GM21717 (cell line): Measurements from ENCODE around the gene CHAF1B.
"Not testable (repeated sequence)": the region's sequence is repeated elsewhere in the genome, so short reads cannot be mapped to it uniquely, and the experiment has no call there.

Source experiments
- ATAC-seq: cut with Tn5 transposase; IDR thresholded peaks from one replicate; pipeline ENCODE4 v1.9.1; 2021; ENCODE audit warnings: mild to moderate bottlenecking, moderate library complexity; ENCODE audit not compliant: unreplicated experiment

CHAF1B gene

DNA sequence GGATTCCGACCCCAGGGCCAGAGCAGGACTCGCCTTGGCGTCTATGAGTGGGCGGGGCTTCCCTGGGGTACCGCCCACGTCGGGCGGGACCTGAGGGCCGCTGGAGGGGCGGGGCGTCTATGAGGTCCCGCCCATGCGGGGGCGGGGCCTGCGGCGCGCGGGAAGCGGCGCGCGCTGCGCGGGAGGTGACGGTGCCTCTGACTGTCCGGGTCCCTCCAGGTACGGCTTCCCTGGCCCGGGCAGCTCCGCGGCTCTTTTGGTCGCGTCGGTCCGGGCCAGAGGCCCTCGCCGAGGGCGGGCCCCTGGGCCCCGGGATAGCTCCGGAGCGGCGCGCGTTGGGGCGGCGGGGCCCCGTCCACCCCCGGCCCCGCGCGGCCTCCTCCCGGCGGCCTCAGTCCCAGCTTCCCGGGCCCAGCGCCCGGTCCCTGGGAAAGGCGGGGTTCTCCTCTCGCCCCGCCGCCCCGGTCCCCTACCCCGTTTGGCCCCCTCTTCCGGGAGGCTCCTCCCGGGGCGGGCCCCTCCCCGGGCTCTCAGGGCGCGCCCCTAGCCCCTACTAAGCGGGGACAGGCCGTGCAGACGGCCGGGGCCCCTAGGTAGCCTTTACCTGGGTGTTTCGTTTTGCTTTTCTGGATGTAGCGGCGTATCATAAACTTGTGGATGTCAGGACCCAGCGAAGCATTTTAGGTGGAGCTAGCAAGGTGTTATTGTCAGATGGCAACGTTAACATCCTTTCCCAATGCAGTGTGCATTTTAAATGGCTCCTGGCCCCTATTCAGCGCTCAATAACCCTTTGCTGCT lies at the start of gene CHAF1B:
TSS of gene CHAF1B (plus strand) at position 160 of the 798 bp plus-strand sequence. CDS start 745 bp downstream, outside the sequence.
- ATAC-seq: peak; percentile 73

DNA sequence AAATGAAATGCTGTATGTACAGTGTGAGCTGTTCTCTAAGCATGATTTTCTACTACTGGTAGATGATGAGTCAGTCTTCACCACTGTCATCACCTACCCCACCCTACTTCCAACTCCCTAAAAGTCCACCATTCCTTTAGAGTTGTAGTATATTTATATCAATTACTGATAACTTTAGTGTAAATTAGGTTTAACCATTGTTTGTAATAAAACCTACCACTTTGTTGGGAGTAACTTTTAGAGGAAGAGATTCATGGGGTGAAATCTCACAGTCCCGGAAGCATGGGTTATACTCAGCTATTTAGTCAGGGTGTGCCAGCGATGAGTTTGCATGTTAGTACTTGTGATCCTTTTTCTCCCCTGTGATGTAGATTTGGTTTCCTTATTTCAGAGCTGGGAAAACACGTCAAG lies 48.1 kb upstream of the CHAF1B start:
- no peak for ATAC-seq

DNA sequence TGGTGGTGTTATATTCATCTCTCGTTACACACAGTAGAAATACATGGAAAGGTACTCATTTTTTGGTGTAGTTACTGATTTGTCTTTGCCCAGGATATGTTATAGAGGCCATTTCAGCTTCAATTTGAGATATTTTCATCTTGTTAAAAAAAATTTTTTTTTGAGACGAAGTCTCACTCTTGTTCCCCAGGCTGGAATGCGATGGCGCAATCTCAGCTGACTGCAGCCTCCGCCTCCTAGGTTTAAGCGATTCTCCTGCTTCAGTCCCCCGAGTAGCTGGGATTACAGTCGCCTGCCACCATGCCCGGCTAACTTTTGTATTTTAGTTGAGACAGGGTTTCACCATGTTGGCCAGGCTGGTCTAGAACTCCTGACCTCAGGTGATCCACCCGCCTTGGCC lies 46.2 kb upstream of the CHAF1B start:
- ATAC-seq: no peak

DNA sequence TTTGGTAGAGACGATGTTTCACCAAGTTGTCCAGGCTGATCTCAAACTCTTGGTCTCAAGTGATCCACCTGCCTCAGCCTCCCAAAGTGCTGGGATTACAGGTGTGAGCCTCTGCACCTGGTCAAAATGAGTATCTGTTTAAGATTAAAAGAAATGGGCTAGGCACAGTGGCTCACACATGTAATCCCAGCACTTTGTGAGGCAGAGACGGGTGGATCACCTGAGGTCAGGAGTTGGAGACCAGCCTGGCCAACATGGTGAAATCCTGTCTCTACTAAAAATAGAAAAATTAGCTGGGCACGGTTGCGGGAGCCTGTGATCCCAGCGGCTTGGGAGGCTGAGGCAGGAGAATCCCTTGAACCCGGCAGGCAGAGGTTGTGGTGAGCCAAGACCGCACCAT lies 42.6 kb upstream of the CHAF1B start:
- ATAC-seq: not testable (repeated sequence)

DNA sequence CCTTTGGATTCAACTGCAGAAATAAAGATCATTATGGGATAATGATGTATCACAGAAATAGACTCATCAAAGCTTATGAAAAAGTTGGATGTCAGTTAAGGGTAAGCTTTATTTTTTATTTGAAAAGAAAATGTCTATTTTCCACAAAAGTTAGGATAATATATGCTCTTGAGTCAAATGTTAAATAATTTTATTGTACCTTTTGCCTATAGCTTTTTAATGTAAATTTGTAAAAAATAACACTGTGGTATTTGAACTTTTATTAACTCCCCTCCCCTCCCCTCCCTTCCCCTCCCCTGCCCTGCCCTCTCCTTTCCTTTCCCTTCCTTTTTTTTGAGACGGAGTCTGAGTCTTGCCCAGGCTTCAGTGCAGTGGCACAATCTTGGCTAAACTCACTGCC lies 40.3 kb upstream of the CHAF1B start:
- no peak for ATAC-seq

DNA sequence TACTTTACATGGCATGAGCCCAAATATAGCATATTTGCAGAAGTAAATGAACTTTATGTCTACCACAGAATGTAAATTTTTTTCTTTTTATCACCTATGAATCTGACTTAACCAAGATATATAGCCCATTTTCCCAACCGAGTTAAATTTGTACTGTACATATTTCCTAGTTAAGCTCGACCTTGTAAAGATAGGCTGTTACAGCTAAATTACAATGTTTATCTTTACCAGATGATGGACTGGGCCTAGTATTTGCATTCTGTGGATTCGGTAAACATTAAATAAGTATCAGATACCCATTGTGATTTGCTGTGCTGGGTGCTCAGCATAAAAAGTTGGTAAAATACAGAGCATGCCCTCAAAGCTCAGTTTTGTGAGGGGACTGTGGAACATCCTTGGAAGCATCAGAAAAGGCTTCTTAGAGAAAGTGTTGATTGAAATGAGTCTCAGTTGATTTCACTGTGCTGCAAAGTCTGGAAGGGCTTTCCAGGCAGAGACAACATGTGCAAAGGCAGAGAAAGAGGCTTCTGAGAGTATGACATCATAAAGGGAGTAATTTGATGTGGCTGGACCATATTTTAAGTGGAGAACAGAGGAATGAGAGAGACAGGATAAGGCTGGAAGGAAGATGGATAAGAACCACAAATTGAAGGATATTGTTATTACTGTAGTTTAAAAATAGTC lies 37.8 kb upstream of the CHAF1B start:
- ATAC-seq: no peak

DNA sequence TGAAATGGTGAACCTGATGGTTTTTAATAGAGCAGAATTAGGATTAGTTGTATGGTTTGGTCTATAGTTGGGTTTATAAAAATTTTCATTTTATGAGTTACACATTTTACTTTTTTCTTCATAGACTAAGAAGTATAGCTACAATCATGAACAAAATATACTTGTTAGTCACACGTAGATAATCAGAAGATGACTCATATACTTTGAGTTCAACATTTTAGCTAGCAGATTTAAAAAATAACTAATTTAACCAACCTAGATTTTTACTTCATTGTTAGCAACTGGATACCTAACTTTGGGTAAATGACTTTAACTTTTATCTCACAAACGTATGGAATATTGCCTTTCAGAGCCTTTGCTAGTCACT lies 37.2 kb upstream of the CHAF1B start:
- no peak for ATAC-seq

DNA sequence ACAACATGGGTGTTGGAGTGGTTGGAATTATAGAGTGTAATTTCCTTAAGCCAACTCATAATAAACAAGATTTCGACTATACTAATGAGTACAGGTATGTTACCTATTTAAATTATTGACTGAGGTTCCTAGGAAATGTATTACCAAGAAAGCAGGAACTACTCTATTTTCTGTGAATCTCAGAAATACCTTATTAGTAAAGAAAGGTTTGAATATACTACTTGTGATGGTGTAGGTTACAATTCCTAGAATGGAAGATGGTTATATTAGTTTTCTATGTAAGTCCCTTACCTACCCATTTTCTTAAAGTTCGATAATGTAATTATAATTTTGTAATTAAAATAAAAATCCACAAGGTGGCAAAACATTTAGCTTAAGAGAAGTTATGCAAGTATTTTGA lies 35.9 kb upstream of the CHAF1B start:
- ATAC-seq: no peak

DNA sequence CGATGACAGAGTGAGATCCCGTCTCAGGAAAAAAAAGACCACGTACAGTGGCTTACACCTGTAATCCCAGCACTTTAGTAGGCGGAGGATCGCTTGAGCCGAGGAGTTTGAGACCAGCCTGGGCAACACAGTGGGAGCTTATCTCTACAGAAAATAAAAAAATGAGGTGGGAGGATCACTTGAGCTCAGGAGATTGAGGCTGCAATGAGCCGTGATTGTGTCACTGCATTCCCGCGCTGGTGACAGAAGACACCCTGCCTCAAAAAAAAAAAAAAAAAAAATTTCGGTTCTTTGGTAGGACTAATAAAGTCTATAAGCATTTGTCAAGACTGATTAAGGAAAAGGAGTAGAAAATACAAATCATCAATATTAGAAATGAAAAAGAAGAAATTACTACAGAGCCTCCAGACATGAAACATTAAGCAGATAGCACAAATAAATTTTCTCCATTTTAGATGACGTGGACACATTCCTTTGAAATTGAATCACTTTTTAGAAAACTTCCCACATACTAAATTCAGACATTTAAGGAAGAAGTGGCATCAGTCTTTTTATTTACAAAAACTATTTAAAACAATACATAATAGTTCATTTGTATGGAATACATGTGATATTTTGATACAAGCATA lies 34.8 kb upstream of the CHAF1B start:
- ATAC-seq: no peak

DNA sequence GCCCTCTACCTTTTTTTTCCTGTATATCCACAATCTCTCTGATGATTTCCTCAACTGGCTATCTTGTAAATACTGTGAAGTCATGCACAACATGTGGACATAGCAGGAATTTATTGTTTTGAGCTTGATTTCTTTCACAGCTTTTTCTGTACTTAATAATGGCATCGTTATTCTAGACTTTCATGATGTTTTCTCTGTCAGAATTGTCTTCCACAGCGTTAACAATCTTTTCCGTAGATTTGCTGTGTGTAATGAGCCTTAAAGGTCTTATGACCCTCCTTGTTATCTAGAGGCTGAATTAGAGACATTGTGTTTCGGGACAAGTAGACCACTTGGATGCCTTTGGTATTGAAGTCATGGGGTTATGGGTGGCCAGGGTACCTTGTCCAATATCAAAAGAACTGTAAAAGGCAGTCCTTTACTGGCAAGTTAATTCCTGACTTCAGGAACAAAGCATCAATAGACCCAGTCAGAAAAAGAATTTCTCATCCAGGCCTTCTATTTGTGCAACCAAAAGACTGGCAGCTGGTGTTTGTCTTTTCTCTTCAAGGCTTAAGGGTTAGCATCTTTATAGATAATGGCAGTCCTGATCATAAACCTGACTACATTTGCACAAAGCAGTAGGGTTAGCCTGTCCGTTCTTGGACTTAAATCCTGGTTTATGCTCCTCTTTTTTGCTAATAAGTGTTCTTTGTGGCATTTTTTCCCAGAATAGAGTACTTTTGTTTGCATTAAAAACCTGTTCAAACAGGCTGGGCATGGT lies 30.1 kb upstream of the CHAF1B start:
- no peak for ATAC-seq

DNA sequence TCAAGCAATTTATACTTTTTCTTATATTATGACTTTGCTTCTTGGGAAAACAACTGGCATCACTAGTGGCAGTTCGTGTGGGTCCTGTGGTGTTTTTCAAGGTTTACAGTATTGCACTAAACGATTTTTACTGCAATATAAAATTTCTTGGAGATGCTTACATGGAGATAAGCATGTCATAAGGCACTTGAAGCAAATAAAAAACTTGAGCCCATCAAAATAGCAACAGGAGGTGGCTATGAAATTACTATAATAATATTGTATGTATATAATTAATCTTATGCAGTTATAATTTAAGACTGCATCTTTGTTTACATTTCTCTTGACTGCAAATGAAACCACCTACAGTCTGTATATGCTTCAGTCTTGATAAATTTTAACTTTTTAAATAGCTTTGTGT lies 29.3 kb upstream of the CHAF1B start:
- no peak for ATAC-seq

DNA sequence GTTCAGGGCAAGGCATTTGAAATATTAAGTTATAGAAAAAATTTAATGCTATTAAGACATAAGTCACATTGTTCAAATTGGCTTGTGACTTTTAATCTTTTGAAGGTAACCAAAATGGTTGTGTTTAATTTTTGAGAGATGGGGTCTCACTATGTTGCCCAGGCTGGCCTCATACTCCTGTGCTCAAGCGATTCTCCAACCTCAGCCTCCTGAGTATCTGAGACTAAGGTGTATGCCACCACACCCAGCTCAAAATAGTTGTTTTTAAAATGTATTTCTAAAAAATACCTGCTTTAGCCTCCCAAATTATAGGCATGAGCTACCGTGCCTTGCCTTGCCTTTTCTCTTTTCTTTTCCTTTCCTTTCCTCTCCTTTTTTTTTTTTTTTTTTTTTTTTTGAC lies 26.0 kb upstream of the CHAF1B start:
- no peak for ATAC-seq

DNA sequence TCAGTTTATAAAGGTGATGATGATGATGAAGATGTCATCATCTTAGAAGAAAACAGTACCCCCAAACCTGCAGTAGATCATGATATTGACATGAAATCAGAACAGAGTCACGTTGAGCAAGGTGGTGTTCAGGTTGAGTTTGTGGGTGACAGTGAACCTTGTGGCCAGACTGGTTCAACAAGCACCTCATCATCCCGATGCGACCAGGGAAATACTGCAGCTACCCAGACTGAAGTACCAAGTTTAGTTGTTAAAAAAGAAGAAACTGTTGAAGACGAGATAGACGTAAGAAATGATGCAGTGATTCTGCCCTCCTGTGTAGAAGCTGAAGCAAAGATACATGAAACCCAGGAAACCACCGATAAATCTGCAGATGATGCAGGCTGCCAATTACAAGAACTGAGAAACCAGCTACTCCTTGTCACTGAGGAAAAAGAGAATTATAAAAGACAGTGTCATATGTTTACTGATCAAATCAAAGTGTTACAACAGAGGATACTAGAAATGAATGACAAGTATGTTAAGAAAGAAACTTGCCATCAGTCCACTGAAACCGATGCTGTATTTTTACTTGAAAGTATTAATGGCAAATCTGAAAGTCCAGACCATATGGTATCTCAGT lies 16.0 kb upstream of the CHAF1B start:
- no peak for ATAC-seq

DNA sequence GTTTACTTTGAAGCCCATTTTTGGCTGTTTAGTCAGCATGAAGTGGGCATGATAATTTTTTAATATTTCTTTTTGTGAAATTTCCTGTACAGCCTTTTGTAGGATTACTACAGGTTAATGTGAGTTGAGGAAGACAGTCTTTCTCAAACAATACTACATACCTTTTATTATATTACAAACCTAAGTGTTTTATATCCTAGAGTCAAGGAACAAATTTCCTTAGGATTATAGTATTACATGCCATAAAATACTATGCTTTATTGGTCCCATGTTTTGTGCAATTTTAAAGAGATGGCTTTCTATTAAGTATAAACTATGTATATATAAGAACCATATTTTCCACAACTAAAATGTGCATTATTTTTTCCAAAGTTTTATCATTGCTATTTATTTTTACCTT lies 9.2 kb upstream of the CHAF1B start:
- ATAC-seq: no peak

DNA sequence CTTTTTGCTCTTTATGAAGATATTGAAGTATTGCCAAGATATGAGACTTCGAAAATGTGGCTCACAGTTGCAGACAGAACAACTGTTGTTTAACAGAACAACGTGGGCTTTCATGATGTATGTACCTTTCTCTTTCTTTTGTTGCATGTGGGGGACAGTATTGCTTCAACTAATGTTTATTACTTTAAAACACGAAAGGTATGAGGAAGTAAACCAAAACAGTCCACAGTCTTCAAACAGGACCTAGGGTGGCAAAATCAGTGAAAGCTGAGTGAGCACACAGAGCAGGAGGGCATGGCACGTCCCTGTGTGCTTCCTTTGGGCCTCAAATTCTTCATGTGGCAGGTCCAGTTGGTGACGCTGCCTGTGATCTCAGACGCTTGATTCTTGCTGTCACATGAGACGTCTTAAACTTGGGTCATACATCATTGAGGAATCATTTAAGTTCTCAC lies 7.8 kb upstream of the CHAF1B start:
- ATAC-seq: no peak

DNA sequence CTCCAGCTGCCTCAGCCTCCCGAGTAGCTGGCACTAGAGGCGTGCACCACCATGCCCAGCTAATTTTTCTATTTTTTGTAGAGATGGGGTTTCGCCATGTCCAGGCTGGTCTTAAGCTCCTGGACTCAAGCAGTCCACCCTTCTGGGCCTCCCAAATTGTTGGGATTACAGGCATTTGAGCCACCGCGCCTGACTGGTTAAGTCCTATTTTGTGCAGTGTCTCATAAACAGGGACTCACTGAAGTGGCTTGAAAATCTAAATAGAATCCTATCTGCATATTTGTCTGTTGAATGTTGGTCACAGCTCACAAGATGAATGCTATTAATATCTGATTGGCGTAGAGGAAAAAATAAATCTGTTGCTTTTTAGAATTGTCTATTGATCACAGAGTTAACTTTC lies 5.9 kb upstream of the CHAF1B start:
- ATAC-seq: no peak

DNA sequence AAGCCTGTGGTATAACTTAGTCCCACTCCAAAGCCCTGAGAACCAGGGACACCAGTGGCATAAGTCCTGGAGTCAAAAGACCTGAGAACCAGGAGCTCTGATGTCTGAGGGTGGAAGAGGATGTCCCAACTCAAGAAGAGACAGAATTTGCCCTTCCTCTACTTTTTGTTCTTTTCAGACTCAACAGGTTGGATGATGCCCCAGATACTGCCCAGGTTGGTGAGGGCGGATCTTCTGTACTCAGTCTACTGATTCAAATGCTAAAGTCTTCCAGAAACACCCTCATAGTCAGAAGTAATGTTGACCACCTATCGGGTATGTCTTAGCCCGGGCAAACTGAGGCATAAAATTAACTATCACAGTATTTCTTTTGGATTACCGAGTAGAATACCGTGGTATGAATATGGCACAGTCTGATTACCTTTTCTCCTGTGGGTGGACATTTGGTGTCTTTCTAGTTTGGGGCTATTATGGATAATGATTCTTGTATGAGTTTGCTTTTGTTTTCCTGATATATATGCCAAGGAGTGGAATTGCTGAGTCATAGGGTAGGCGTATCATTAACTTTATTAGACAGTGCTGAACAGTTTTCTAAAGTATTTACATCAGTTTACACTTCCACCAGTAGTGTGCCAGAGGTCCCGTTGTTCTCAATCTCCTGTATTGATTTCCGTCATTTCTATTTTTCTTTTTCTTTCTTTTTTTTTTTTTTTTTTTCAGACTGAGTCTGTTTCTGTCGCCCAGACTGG lies 3.2 kb upstream of the CHAF1B start:
- ATAC-seq: no peak

DNA sequence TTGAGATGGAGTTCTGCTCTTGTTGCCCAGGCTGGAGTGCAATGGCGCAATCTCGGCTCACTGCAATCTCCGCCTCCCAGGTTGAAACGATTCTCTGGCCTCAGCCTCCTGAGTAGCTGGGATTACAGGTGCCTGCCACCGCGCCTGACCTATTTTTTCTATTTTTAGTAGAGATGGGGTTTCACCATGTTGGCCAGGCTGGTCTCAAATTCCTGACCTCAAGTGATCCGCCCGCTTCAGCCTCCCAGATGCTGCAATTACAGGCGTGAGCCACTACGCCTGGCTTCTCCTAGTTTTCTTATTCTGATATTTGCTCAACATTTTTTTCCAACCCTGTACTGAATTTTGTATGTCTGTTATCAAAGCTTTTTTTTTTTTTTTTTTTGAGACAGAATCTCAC lies 2.5 kb upstream of the CHAF1B start:
- not testable (repeated sequence) for ATAC-seq

DNA sequence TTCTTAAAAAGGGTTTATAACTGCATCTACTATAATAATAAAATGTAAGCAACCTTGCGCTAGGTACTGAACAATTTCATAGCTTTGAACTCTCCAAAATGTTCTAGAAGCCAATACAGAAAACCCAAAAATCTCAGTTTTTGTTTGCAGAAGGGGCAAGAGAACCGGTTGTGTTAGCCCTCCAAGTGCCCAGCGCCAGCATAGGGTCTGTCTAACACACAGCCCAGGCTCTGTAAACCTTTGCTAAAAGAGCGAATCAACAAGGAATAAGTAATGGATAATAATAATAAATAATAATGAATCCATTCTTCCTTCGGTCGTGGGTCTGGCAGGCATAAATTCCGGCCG lies 333 bp upstream of the CHAF1B start:
- ATAC-seq: no peak

DNA sequence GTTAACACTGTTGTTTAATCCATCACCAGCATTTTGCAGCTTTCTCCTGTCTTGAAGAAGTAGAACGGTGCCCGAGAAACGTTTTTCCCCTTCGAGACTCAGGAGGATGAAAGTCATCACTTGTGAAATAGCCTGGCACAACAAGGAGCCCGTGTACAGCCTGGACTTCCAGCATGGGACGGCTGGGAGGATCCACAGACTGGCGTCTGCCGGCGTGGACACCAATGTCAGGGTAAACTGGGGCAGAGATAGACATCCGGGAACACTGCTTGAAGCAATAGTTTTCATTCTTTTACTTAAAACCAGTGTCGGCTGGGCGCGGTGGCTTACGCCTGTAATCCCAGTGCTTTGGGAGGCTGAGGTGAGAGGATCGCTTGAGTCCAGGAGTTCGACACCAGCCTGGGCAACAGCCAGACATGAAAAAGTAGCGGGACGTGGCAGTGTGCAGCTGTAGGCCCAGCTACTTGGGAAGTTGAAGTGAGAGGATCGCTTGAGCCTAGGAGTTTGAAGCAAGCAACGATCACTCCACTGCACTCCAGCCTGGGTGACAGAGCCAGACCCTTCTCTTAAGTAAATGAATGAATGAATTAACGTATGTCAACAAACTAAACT lies 945 bp downstream of the CHAF1B start:
- no peak for ATAC-seq
